GM12874 (cell line): ENCODE data around the gene DENND5A.

ENCODE experiments used
- CTCF ChIP-seq: IDR thresholded peaks from 2 replicates; pipeline ENCODE4 v1.5.1; 2011; ENCODE audit warnings: low read depth, mild to moderate bottlenecking, control low read depth, low read length, moderate library complexity; ENCODE audit not compliant: insufficient read depth

DENND5A gene

GRCh38 chr11:9269492-9270013, 4.4 kb upstream of the DENND5A start:
- TF ChIP-seq CTCF = no peak

- no peak for TF ChIP-seq CTCF
Measured at GRCh38 chr11:9267680-9268079, 2.5 kb upstream of the DENND5A start.

GRCh38 chr11:9266926-9267325, 1.8 kb upstream of the DENND5A start:
- no peak for TF ChIP-seq CTCF

DNA sequence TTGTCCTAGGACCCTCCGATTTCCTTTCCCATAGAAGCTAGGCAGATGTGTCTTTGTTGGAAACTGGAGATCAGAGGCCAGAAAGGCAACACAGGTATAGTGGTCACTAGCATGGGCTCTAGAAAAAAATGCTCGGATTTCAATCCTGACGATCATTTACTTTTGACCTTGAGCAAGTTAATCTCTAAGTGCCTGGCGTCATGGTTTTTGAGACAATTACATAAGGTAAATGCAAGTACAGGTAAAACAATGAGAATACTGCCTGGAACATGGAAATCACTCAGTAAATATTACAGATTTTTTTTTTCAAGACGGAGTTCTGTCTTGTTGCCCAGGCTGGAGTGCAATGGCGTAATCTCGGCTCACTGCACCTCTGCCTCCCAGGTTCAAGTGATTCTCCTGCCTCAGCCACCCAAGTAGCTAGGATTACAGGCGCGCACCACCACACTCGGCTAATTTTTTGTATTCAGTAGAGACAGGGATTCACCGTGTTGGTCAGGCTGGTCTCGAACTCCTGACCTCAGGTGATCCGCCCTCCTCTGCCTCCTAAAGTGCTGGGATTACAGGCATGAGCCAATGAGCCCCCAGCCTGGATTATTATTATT, 1.1 kb upstream of the DENND5A start:
- TF ChIP-seq CTCF = no peak

DNA sequence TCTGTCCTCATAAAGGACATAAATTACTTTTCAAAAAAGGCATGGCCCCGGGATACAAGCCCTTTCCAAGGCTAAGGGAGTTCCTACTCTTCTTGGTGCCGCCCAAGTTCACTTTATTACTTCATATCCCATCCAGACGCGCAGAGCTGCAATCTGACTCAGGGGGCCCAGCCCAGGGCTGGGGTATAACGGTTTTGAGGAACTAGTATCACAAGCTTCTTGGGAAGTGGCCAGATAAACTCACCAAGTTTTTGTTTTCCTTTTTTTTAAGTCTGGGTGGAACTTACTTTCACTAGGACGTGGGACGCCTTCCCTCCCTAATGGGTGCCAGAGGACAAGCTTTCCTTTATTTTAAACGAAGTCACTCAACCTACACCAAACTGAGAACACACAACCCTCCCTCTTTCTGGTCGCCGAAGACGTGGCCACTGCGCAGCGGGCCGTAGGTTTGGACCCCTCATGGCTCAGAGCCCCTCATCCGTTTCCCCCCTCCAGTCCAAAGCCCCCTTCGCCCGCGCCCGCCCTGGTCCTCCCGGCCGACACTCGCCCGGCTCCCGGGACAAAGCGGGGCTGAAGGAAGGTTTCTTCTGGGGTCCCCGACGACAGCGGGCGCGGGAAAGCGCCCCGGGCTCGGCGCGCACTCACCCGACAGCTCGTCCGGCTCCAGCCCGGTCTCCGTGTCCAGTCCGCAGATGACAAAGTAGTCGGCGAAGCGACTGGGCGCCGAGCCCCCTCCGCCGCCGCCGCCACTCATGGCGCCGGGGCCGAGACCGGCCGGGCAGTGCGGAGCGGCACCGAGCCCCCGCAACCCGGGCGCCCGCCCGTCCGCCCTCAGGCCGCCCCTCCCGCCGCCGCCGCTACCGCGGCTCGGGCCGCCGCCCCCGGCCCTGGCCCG, 587 bp downstream of the DENND5A start:
- TF ChIP-seq CTCF = no peak

GRCh38 chr11:9263840-9264315, 1.3 kb downstream of the DENND5A start:
- TF ChIP-seq CTCF = no peak
